ENCODE data around the gene TMPRSS11E. TPM values are rescaled to one million over a fixed set of nuclear protein-coding genes. Genes with fewer than 3 reads are reported as not detected.
"Not testable (repeated sequence)": the region's sequence is repeated elsewhere in the genome, so short reads cannot be mapped to it uniquely, and the experiment has no call there.

TMPRSS11E gene
- total RNA-seq, 1 experiment from 2014 or later: 2.3 TPM

GRCh38 chr4:68499021-68499420, 51.8 kb downstream of the TMPRSS11E start:
- Histone ChIP-seq H2BK20ac (ENCODE audit: low read depth, low read length, poor library complexity, severe bottlenecking) (no peak overlapping the region), H3K27me3 (ENCODE audit: insufficient read depth, low read length) (no peaks in the 10 kb centered on the region), H2BK120ac (ENCODE audit: low read depth, low read length, poor library complexity, severe bottlenecking) (no peak overlapping the region), H2BK5ac (ENCODE audit: insufficient read length, low read length) (no peak overlapping the region), H2BK12ac (ENCODE audit: insufficient read length, low read depth, low read length) (no peak overlapping the region), H3K9me3 (ENCODE audit: control insufficient read depth, low read depth, low read length) (no peaks in the 10 kb centered on the region), H3K79me1 (ENCODE audit: insufficient read depth, low read depth, low read length, poor library complexity, severe bottlenecking) (no peaks in the 10 kb centered on the region), H3K4ac (ENCODE audit: low read depth, low read length) (no peak overlapping the region), H4K5ac (ENCODE audit: insufficient read length, low read depth, low read length) (no peak overlapping the region), H3K27ac (ENCODE audit: insufficient read length, low read depth, low read length) (no peak overlapping the region), H3K56ac (ENCODE audit: insufficient read length, low read depth, low read length) (no peak overlapping the region), H3T11ph (ENCODE audit: low read length) (no peak overlapping the region), H3K23ac (ENCODE audit: insufficient read length, low read depth, low read length) (no peak overlapping the region), H3K9ac (ENCODE audit: extremely low read depth, insufficient read length, low read length) (no peak overlapping the region), H3K23me2 (ENCODE audit: insufficient read length, low read depth, low read length, poor library complexity, severe bottlenecking) (no peaks in the 10 kb centered on the region), H4K8ac (replicated peaks; ENCODE audit: insufficient read length, low read depth, low read length) (no peak overlapping the region), H4K91ac (ENCODE audit: insufficient read length, low read depth, low read length) (no peak overlapping the region), H2AK5ac (ENCODE audit: insufficient read length, low read length) (no peak overlapping the region), H2BK15ac (ENCODE audit: low read depth, low read length) (no peak overlapping the region), H4K20me1 (ENCODE audit: control insufficient read depth, insufficient read depth, insufficient read length) (no peaks in the 10 kb centered on the region), H3K14ac (ENCODE audit: insufficient read depth, low read length) (no peak overlapping the region), H3K4me2 (ENCODE audit: insufficient read depth, insufficient read length, low read length) (no peak overlapping the region), H3K79me2 (ENCODE audit: insufficient read depth, low read length) (no peaks in the 10 kb centered on the region), H2AFZ (ENCODE audit: low read length) (no peak overlapping the region), H3K4me1 (ENCODE audit: insufficient read depth, low read length) (peaks cover 3% of the 10 kb centered on the region; the same call in 1 of the 2 replicates), H3K18ac (ENCODE audit: insufficient read length, low read depth, low read length) (no peak overlapping the region)
- TF ChIP-seq, protein P1, sequence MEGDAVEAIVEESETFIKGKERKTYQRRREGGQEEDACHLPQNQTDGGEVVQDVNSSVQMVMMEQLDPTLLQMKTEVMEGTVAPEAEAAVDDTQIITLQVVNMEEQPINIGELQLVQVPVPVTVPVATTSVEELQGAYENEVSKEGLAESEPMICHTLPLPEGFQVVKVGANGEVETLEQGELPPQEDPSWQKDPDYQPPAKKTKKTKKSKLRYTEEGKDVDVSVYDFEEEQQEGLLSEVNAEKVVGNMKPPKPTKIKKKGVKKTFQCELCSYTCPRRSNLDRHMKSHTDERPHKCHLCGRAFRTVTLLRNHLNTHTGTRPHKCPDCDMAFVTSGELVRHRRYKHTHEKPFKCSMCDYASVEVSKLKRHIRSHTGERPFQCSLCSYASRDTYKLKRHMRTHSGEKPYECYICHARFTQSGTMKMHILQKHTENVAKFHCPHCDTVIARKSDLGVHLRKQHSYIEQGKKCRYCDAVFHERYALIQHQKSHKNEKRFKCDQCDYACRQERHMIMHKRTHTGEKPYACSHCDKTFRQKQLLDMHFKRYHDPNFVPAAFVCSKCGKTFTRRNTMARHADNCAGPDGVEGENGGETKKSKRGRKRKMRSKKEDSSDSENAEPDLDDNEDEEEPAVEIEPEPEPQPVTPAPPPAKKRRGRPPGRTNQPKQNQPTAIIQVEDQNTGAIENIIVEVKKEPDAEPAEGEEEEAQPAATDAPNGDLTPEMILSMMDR (conservative IDR thresholded peaks at IDR 0.05): no peak
- Mint-ChIP-seq H3K9me3 (peaks cover 5% of the 10 kb centered on the region in 2 experiments; a peak in 4 of 5 replicates), H3K36me3 (ENCODE audit: insufficient read depth in 1 of 3, low read depth in 3 of 3) (peaks cover 0 to 5% (median 4%) of the 10 kb centered on the region in 3 experiments; a peak in 5 of 7 replicates), H3K4me1 (peaks cover 0 to 9% of the 10 kb centered on the region in 2 experiments; a peak in 2 of 4 replicates), H3K27ac (no peak overlapping the region), H3K27me3 (ENCODE audit: low read depth) (no peaks in the 10 kb centered on the region), H3K4me3 (no peak overlapping the region)
- WGBS (ENCODE audit: extremely low coverage, insufficient read length, low lambda C conversion rate): no CpG with 5 or more reads among the region's 4 CpGs
- no peak for DNase-seq

DNA sequence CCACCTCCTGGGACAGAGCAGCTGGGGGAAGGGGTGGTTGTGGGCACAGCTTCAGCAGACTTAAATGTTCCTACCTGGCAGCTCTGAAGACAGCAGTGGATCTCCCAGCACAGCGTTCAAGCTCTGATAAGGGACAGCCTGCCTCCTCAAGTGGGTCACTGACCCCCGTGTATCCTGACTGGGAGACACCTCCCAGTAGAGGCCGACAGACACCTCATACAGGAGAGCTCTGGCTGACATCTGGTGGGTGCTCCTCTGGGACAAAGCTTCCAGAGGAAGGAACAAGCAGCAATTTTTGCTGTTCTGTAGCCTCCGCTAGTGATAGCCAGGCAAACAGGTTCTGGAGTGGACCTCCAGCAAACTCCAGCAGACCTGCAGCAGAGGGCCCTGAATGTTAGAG, 56.2 kb downstream of the TMPRSS11E start:
- H3K4me2 ChIP-seq (ENCODE audit: insufficient read depth, insufficient read length, low read length); H3K27ac ChIP-seq (ENCODE audit: insufficient read length, low read depth, low read length); H3K4me1 ChIP-seq (ENCODE audit: insufficient read depth, low read length); H3K79me1 ChIP-seq (ENCODE audit: insufficient read depth, low read depth, low read length, poor library complexity, severe bottlenecking); H3K27me3 Mint-ChIP-seq (ENCODE audit: low read depth); H3K14ac ChIP-seq (ENCODE audit: insufficient read depth, low read length); DNase-seq; H3K79me2 ChIP-seq (ENCODE audit: insufficient read depth, low read length); H2BK120ac ChIP-seq (ENCODE audit: low read depth, low read length, poor library complexity, severe bottlenecking); H4K5ac ChIP-seq (ENCODE audit: insufficient read length, low read depth, low read length); H3K56ac ChIP-seq (ENCODE audit: insufficient read length, low read depth, low read length); H3K9ac ChIP-seq (ENCODE audit: extremely low read depth, insufficient read length, low read length); H4K8ac ChIP-seq (replicated peaks; ENCODE audit: insufficient read length, low read depth, low read length); H4K91ac ChIP-seq (ENCODE audit: insufficient read length, low read depth, low read length); H2BK5ac ChIP-seq (ENCODE audit: insufficient read length, low read length); H3K4ac ChIP-seq (ENCODE audit: low read depth, low read length); H2AFZ ChIP-seq (ENCODE audit: low read length); H3K27ac Mint-ChIP-seq; H2BK12ac ChIP-seq (ENCODE audit: insufficient read length, low read depth, low read length); H3K9me3 ChIP-seq (ENCODE audit: control insufficient read depth, low read depth, low read length); H3K4me3 Mint-ChIP-seq; H3K23ac ChIP-seq (ENCODE audit: insufficient read length, low read depth, low read length); H3K23me2 ChIP-seq (ENCODE audit: insufficient read length, low read depth, low read length, poor library complexity, severe bottlenecking); H3T11ph ChIP-seq (ENCODE audit: low read length); H4K20me1 ChIP-seq (ENCODE audit: control insufficient read depth, insufficient read depth, insufficient read length); H2AK5ac ChIP-seq (ENCODE audit: insufficient read length, low read length); H2BK15ac ChIP-seq (ENCODE audit: low read depth, low read length); H3K4me1 Mint-ChIP-seq; H3K27me3 ChIP-seq (ENCODE audit: insufficient read depth, low read length); H3K18ac ChIP-seq (ENCODE audit: insufficient read length, low read depth, low read length); H2BK20ac ChIP-seq (ENCODE audit: low read depth, low read length, poor library complexity, severe bottlenecking): not testable (repeated sequence)
- whole genome bisulfite sequencing (ENCODE audit: extremely low coverage, insufficient read length, low lambda C conversion rate): no CpG with 5 or more reads among the region's 4 CpGs
- Mint-ChIP-seq H3K36me3 (ENCODE audit: insufficient read depth in 1 of 3, low read depth in 3 of 3) (peaks cover 6 to 24% (median 21%) of the 10 kb centered on the region in 3 experiments; a peak in 6 of 7 replicates), H3K9me3 (peaks cover 13 to 17% of the 10 kb centered on the region in 2 experiments)

All from H9 (cell line).